Sigmoid colon (tissue), 4 donors: ENCODE data around the gene VPS54.

ENCODE experiments used
- EP300 ChIP-seq, 4 donors: sonication (generic); formaldehyde crosslinking; IDR thresholded peaks; one replicate each; pipeline ENCODE4 v1.6.1; 2017; ENCODE audit warnings: antibody characterized with exemption in 4 of 4
- POLR2A ChIP-seq, 2 donors: fragments of 450-650 bp; IDR thresholded peaks; one replicate each; pipeline ENCODE4 v1.6.1; 2016; ENCODE audit warnings: antibody characterized with exemption in 2 of 2, mild to moderate bottlenecking in 2 of 2, moderate library complexity in 2 of 2
- POLR2AphosphoS5 ChIP-seq, 4 donors: sonication (generic); formaldehyde crosslinking; IDR thresholded peaks; one replicate each; pipeline ENCODE4 v1.6.1; 2017; ENCODE audit warnings: antibody characterized with exemption in 4 of 4
- TF ChIP-seq, protein P1 (sequence below), 4 experiments: fragments of 450-650 bp in 3 of 4; fragments of 200-600 bp in 1 of 4; IDR thresholded peaks; one replicate each; pipeline ENCODE4 v1.5.1; 2016 to 2019; ENCODE audit warnings: antibody characterized with exemption in 4 of 4, mild to moderate bottlenecking in 3 of 4, moderate library complexity in 2 of 4

DNA sequence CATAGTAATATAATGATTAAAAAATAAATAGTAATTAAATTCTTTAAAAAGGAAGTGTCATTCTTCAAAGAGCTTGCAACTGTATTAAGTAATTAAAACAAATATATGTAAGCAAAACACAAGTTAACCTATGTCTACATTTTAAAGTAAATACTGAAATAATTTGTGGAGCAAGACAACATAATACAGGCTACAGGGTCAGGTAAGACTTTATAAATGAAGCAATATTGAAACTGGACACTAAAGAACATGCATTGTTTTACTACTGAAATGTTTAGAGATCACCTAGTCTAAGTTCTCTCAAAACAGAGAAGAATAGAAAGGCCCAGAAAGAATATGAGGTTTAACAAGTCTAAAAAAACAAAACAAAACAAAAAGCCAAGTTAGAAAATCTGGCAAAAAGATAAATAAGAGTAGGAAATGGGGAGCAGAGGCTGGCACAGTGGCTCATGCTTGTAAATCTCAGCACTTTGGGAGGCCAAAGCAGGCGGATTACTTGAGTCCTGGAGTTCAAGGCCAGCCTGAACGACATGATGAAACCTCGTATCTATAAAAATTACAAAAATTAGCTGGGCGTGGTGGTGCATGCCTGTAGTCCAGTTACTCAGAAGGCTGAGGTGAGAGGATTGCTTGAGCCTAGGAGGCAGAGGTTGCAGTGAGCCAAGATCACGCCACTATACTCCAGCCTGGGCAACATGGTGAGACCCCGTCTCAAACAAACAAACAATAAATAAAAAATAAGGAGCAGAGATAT is 34.4 kb downstream of the VPS54 start:
- TF ChIP-seq POLR2AphosphoS5 (IDR thresholded peaks at IDR 0.05) (no peak), POLR2A (IDR thresholded peaks at IDR 0.05) (no peak), EP300 (IDR thresholded peaks at IDR 0.05) (no peak)
- TF ChIP-seq, protein P1, sequence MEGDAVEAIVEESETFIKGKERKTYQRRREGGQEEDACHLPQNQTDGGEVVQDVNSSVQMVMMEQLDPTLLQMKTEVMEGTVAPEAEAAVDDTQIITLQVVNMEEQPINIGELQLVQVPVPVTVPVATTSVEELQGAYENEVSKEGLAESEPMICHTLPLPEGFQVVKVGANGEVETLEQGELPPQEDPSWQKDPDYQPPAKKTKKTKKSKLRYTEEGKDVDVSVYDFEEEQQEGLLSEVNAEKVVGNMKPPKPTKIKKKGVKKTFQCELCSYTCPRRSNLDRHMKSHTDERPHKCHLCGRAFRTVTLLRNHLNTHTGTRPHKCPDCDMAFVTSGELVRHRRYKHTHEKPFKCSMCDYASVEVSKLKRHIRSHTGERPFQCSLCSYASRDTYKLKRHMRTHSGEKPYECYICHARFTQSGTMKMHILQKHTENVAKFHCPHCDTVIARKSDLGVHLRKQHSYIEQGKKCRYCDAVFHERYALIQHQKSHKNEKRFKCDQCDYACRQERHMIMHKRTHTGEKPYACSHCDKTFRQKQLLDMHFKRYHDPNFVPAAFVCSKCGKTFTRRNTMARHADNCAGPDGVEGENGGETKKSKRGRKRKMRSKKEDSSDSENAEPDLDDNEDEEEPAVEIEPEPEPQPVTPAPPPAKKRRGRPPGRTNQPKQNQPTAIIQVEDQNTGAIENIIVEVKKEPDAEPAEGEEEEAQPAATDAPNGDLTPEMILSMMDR (IDR thresholded peaks at IDR 0.05) = no peak
